Astrocyte (in vitro differentiated cells and primary cell): ENCODE data around the gene ME2.

Experiments used
- CTCF ChIP-seq: IDR thresholded peaks from 2 replicates; pipeline ENCODE4 v1.5.1; 2011; ENCODE audit warnings: low read depth, mild to moderate bottlenecking, inconsistent platforms, low read length, moderate library complexity; ENCODE audit not compliant: insufficient read depth
- EZH2 ChIP-seq: IDR thresholded peaks from 2 replicates; pipeline ENCODE4 v1.6.1; 2012; ENCODE audit warnings: mild to moderate bottlenecking, low read length, inconsistent platforms; ENCODE audit not compliant: insufficient read depth

GRCh38 chr18:50969448-50969847 lies 90.5 kb downstream of the ME2 start:
- TF ChIP-seq EZH2 (no peak), CTCF (no peak)
